GM21529 (cell line): Measurements from ENCODE around the gene FAHD2A.
A peak's percentile ranks its signal among the peaks of the same experiment; 100 is the strongest.
"Not testable (repeated sequence)": the region's sequence is repeated elsewhere in the genome, so short reads cannot be mapped to it uniquely, and the experiment has no call there.

ENCODE experiments used
- ATAC-seq: cut with Tn5 transposase; IDR thresholded peaks from one replicate; pipeline ENCODE4 v1.9.1; 2021; ENCODE audit not compliant: unreplicated experiment

Gene FAHD2A

GRCh38 chr2:95389245-95390119, 13.0 kb upstream of the FAHD2A start:
- peak; percentile 71 for ATAC-seq

GRCh38 chr2:95390272-95390880, 12.1 kb upstream of the FAHD2A start:
- no peak for ATAC-seq

DNA sequence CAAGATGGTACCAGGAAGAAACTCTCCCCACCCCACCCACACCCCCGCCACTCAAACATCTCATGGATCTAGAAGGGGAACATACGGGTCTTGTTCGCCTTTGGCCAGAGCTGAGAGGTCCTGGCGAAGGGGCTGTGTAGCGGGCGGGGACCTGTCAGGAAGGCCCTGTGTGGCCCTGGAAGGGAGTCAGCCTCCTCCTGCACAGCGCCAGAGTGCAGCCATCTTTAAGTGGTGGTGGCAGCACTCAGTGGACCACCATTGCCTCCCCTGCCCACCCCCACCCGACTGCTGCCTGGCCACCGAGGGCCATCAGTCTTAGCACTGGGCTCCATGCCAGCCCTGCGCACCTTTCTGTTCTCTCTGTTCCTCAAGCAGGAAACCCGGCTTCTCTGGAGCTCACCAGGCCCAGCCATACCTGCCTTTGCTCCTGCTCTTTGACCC, 11.6 kb upstream of the FAHD2A start:
- ATAC-seq = no peak

DNA sequence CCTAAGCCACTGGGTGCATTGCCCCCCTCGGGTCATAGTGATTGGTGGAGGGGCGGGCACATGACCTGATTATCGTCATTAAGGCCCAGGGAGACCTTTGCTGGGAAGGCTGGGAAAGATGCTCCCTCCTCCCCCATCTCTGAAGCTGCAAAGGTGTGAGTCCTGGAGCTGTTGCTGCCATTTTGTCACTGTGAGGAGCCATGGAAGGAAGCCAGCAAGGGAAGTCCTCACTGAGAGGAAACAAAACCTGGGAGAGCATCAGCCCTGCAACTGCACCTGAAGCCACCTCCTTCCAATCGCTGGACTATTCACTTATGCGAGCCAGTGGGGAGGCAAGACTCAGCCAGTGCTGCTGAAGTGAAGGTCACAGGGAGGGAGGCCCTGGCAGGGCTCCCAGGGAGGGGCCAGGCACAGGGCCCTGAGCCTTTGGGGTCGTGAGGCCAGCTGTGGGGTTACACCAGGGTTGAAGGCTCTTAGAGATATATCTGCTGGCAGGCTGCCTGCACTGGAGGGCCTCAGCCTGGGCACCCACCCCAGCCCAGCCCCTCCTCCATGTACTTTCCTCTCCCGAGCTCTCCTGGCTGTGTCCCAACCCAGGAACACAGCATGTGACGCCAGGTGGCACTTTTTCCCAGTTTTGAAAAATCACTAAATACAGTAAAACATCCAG, 10.7 kb upstream of the FAHD2A start:
- no peak for ATAC-seq

DNA sequence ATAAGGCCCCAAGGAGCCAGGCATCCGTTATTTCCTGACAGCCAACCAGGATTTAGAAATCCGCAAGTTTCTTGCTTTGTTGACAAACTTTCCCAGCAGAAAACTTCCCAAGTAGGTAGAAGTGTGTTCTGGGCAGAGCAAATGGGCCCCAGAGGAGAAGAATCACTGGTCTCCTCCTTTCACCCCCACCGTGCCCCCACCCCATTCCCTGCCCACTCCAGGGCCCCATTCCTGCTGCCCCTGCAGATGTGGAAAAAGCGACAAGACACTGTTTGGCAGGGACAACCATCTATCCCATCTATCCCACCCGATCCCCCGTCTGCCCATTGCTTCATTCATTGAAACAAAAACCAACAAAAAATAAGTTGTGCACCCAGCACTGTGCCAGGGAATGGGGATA, 10.2 kb upstream of the FAHD2A start:
- ATAC-seq = no peak

GRCh38 chr2:95392730-95393455, 9.6 kb upstream of the FAHD2A start:
- ATAC-seq = no peak

DNA sequence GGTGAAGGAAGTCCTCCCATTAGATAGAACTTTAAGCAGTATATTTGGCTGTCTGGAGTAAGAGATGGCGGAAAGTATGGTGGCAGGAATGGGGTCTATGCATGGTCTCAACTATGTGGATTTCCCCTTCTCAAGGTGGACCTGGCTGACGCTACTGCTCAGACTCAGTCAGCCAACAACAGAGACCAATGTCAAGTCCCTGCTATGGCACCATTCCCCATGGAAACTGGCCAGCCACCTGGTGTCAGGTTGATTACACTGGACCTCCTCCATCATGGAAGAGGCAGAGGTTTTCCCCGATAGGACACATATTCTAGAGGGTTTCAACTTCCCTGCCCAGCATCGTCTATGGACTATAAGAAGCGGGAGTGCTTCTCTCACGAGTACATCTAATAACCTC, 8.6 kb upstream of the FAHD2A start:
- ATAC-seq = no peak

- no peak for ATAC-seq
These were observed 3.4 kb upstream of the FAHD2A start for GRCh38 chr2:95399061-95399460.

- ATAC-seq = no peak
These were observed 1.0 kb upstream of the FAHD2A start for GRCh38 chr2:95401480-95401879.

GRCh38 chr2:95402004-95402369, 521 bp upstream of the FAHD2A start:
- peak; percentile 24 for ATAC-seq

- peak; percentile 32 for ATAC-seq
These were observed 755 bp downstream of the FAHD2A start for GRCh38 chr2:95403204-95403721.

GRCh38 chr2:95403824-95404223, 1.3 kb downstream of the FAHD2A start:
- not testable (repeated sequence) for ATAC-seq

DNA sequence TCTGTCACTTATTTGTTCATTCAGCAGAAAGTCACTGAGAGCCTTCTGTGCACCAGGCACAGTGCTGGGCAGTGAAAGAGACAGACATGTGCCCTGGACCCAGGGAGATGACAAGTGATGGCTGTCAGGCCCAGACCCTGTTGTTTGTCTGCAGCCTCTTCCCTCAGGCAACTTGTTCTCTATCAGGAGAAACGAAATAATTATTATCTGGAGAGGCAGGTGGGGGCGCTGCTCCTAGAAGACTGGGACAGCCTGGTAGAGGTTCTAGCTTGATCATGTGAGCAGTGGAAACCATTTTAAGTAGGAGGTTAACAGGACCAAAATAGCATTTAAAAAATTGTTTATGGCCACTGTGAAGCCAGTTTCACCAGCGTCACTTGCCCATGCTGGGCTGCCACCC, 2.2 kb downstream of the FAHD2A start:
- not testable (repeated sequence) for ATAC-seq

DNA sequence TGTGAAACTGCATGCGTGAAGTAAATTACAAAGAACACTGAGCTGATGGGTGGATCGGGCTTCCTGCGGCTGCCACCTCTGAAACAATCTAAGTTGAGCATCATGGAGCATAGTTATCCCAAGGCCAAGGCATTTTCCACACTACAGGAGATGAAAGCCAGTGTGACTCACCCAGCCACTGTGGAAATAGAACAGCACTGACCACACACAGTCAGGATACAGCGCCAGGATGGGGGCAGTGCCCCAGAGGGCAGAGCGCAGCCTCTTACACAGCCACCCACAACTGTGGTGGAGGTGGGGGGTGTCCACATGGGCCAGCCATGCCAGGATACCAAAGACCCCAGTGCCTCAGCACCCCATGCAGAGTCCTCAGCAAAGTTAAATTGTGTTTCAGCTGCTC, 8.7 kb downstream of the FAHD2A start:
- ATAC-seq = not testable (repeated sequence)

DNA sequence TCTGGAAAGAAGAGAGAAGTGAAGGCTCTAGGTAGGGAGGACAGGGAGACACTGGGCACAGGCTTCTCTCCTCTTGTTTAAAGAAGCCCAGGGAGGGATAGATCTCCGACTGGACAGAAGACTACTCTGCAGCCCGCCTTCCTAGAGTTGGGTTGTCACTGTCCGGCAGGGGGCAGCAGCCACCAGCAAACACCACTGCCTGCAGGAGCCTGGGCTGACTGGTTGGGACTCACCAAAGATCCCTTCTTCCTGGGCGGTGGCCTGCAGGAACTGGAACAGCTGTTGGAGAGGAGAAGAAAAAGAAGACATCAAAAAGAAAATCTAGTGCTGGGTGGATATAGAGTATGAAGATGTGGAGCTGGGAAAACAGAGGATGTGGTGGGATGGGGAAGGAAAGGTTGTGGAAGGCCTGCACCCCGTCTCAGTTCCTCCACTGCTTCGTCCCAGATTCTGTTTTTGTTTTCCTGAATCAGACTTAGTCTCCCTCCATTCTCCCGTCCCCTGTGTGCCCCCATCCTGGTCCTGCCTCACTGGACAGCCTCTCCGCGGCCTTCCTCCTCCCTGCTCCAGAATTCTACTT, 11.6 kb downstream of the FAHD2A start:
- peak; percentile 86 for ATAC-seq

DNA sequence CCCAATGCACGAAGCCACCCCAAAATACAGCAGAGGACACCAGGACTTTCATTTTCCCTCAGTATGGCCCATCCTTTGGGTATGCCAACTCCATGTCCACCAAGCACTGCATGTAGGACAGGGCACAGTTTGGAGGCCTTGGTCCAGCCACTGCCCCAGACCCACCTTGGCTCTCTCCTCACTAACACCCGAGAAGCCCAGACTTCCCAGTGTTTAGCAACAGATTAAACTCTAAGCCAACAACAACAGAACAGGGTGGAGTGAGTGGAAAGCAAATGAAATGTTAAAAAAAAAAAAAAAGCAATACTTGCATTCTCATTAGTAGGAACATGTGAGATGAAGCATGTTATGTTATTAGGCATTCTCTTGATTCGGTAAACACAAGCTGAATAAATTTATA, 12.6 kb downstream of the FAHD2A start:
- ATAC-seq = not testable (repeated sequence)

- not testable (repeated sequence) for ATAC-seq
These were observed 13.1 kb downstream of the FAHD2A start for GRCh38 chr2:95415561-95415960.

DNA sequence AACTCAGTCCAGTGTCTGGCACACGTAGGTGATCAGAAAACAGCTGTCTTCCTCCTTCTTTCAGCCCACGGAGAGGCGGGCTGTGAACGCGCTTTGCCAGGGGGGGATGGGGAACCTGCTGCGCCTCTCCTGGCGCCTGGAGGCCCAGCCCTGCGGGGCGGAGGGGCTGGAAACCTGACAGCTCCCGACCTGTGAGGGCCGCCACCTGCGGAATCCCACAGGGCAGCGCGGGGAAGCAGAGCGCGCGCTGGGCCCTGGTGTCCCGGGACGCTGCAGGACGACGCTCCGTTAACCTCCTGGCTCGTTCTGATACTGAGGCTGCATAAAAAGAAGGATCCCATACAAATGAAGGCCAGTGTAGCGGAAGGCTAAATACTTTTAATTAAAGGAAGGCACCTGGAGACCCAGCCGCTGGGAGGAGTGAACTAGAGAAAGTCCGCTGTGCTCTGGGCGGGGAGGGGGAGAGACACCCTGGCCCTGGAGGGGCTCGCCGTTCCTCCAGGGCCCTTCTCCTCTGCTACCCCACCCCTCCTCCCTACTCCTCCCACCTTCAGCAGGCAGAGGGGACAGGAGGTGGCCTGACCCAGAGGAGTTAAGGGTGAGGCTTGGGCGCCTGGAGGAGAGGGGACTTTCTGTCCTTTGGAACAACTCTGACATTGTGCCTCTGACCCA, 24.8 kb downstream of the FAHD2A start:
- not testable (repeated sequence) for ATAC-seq

- not testable (repeated sequence) for ATAC-seq
These were observed 27.4 kb downstream of the FAHD2A start for GRCh38 chr2:95429748-95430467.
